K562 (cell line): ENCODE results near the gene LRRC26. TPM values are rescaled to one million over a fixed set of nuclear protein-coding genes. Genes with fewer than 3 reads are reported as not detected.

ENCODE experiments used
- CHD4 ChIP-seq: fragments of 200-600 bp; sonication (generic); IDR thresholded peaks from 3 replicates; pipeline ENCODE4 v1.6.1; 2012; ENCODE audit warnings: low read depth, mild to moderate bottlenecking, mixed read lengths, low read length, inconsistent platforms; ENCODE audit not compliant: insufficient read depth, insufficient replicate concordance, poor library complexity, severe bottlenecking
- ETS2 ChIP-seq: IDR thresholded peaks from 2 replicates; pipeline ENCODE4 v1.6.1; 2016; ENCODE audit warnings: borderline replicate concordance, missing genetic modification characterization, mild to moderate bottlenecking, moderate library complexity, missing compliant biosample characterization; ENCODE audit not compliant: poor library complexity, severe bottlenecking
- RBM25 ChIP-seq: fragments of 200-400 bp; formaldehyde crosslinking; IDR thresholded peaks from 2 replicates; pipeline ENCODE4 v1.6.1; 2018; ENCODE audit warnings: low read length, low read depth, moderate library complexity; ENCODE audit not compliant: severe bottlenecking
- TAF9B ChIP-seq: fragments of 450-650 bp; IDR thresholded peaks from 2 replicates; pipeline ENCODE4 v1.6.1; 2018; ENCODE audit warnings: mild to moderate bottlenecking; ENCODE audit not compliant: partially characterized antibody
- THRAP3 ChIP-seq: fragments of 450-650 bp; IDR thresholded peaks from 2 replicates; pipeline ENCODE4 v1.6.1; 2016; ENCODE audit warnings: mild to moderate bottlenecking, inconsistent platforms, borderline replicate concordance
- polyA plus RNA-seq, 8 experiments: library from polyadenylated mRNA; depleted of rRNA in 4 of 8; stranded (reverse) in 5 of 8; unstranded in 3 of 8; fragments of >200 nt; fragmentation: Nextera tagmentation in 2 of 8; fragmentation: Illumina TruSeq in 1 of 8; extraction: Ambion mirVana in 2 of 8; extraction: Trizol in 1 of 8; gene quantifications; 2 replicates each; pipeline versions ENCODE4 v1.2.1 to v1.2.3, GENCODE V29; 2011 to 2014; ENCODE audit warnings: inconsistent platforms in 1 of 8, missing spikeins in 1 of 8
- total RNA-seq, 7 experiments: library from RNA; depleted of rRNA in 6 of 7; stranded (reverse); fragments of >200 nt in 6 of 7; fragmentation: Illumina TruSeq in 2 of 7; extraction: Trizol in 2 of 7; gene quantifications; 2 replicates each; pipeline versions ENCODE4 v1.2.1 to v1.2.3, GENCODE V29; 2011 to 2021; ENCODE audit warnings: low replicate concordance in 1 of 7
- TF ChIP-seq, protein P1 (sequence below): fragments of 200-600 bp; sonication (generic); IDR thresholded peaks from one replicate; pipeline ENCODE4 v1.6.1; 2012; ENCODE audit warnings: mild to moderate bottlenecking, low read depth, low read length, inconsistent platforms
- TF ChIP-seq, protein P2 (sequence below): fragments of 250-450 bp; sonication (Bioruptor Pico); IDR thresholded peaks from 2 replicates; pipeline ENCODE4 v1.6.1; 2021; ENCODE audit warnings: mild to moderate bottlenecking
- TF ChIP-seq, protein P3 (sequence below): fragments of 200-800 bp; sonication (Bioruptor generic); IDR thresholded peaks from 2 replicates; pipeline ENCODE4 v1.6.1; 2016; ENCODE audit warnings: missing genetic modification characterization, missing compliant biosample characterization

LRRC26 gene
- total and polyA plus RNA-seq, 9 of the 15 experiments (the other 6 are each of a cell fraction or from before 2014, with no cell fraction given), result not detected

DNA sequence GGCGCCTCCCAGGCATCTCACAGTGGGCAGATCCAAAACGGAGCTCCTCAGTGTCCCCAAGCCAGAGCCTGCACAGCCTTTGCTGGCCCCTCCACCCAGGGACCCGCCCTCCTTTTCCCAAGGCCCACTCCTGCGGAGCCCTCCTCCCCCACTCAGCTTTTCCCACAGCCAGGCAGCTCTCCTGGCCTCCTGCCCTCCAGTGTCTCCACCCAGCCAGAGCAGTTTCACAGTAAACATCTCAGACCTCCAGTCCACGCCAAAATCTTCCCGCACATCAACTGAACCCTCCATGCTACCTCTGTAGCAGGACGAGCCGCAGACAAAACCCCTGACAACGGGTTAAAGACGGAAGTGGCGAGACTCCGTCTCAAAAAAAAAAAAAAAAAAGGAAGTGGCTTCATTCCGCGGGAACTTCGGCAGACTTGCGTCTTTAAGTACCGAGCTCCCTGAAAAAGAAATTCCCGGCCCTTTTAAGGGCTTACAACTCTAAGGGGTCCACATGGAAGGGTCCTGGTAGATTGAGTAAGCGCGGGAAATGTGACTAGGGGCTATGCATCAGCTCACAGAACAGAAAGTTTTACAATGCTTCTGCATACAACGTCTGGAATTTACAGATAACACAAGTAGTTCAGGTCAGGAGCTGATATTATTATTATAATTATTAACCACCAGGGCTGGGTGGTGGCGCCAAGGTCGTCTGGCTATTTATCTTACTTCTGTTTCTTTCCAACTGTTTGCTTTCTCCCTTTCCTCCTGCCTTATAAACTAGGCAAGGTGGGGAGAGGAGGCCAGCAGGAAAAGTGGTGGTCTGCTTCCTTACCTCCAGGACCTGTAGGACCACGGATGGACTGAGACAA, 42.3 kb downstream of the LRRC26 start (continued):
- TF ChIP-seq, protein P1, sequence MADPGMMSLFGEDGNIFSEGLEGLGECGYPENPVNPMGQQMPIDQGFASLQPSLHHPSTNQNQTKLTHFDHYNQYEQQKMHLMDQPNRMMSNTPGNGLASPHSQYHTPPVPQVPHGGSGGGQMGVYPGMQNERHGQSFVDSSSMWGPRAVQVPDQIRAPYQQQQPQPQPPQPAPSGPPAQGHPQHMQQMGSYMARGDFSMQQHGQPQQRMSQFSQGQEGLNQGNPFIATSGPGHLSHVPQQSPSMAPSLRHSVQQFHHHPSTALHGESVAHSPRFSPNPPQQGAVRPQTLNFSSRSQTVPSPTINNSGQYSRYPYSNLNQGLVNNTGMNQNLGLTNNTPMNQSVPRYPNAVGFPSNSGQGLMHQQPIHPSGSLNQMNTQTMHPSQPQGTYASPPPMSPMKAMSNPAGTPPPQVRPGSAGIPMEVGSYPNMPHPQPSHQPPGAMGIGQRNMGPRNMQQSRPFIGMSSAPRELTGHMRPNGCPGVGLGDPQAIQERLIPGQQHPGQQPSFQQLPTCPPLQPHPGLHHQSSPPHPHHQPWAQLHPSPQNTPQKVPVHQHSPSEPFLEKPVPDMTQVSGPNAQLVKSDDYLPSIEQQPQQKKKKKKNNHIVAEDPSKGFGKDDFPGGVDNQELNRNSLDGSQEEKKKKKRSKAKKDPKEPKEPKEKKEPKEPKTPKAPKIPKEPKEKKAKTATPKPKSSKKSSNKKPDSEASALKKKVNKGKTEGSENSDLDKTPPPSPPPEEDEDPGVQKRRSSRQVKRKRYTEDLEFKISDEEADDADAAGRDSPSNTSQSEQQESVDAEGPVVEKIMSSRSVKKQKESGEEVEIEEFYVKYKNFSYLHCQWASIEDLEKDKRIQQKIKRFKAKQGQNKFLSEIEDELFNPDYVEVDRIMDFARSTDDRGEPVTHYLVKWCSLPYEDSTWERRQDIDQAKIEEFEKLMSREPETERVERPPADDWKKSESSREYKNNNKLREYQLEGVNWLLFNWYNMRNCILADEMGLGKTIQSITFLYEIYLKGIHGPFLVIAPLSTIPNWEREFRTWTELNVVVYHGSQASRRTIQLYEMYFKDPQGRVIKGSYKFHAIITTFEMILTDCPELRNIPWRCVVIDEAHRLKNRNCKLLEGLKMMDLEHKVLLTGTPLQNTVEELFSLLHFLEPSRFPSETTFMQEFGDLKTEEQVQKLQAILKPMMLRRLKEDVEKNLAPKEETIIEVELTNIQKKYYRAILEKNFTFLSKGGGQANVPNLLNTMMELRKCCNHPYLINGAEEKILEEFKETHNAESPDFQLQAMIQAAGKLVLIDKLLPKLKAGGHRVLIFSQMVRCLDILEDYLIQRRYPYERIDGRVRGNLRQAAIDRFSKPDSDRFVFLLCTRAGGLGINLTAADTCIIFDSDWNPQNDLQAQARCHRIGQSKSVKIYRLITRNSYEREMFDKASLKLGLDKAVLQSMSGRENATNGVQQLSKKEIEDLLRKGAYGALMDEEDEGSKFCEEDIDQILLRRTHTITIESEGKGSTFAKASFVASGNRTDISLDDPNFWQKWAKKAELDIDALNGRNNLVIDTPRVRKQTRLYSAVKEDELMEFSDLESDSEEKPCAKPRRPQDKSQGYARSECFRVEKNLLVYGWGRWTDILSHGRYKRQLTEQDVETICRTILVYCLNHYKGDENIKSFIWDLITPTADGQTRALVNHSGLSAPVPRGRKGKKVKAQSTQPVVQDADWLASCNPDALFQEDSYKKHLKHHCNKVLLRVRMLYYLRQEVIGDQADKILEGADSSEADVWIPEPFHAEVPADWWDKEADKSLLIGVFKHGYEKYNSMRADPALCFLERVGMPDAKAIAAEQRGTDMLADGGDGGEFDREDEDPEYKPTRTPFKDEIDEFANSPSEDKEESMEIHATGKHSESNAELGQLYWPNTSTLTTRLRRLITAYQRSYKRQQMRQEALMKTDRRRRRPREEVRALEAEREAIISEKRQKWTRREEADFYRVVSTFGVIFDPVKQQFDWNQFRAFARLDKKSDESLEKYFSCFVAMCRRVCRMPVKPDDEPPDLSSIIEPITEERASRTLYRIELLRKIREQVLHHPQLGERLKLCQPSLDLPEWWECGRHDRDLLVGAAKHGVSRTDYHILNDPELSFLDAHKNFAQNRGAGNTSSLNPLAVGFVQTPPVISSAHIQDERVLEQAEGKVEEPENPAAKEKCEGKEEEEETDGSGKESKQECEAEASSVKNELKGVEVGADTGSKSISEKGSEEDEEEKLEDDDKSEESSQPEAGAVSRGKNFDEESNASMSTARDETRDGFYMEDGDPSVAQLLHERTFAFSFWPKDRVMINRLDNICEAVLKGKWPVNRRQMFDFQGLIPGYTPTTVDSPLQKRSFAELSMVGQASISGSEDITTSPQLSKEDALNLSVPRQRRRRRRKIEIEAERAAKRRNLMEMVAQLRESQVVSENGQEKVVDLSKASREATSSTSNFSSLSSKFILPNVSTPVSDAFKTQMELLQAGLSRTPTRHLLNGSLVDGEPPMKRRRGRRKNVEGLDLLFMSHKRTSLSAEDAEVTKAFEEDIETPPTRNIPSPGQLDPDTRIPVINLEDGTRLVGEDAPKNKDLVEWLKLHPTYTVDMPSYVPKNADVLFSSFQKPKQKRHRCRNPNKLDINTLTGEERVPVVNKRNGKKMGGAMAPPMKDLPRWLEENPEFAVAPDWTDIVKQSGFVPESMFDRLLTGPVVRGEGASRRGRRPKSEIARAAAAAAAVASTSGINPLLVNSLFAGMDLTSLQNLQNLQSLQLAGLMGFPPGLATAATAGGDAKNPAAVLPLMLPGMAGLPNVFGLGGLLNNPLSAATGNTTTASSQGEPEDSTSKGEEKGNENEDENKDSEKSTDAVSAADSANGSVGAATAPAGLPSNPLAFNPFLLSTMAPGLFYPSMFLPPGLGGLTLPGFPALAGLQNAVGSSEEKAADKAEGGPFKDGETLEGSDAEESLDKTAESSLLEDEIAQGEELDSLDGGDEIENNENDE, result no peak
- TF ChIP-seq, protein P2, sequence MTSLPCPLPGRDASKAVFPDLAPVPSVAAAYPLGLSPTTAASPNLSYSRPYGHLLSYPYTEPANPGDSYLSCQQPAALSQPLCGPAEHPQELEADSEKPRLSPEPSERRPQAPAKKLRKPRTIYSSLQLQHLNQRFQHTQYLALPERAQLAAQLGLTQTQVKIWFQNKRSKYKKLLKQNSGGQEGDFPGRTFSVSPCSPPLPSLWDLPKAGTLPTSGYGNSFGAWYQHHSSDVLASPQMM (CRISPR knock-in tag), result no peak
- no peak for TF ChIP-seq THRAP3
- TF ChIP-seq TAF9B, result no peak
- TF ChIP-seq CHD4, result no peak
- no peak for TF ChIP-seq ETS2 (tag)
- no peak for TF ChIP-seq RBM25
- TF ChIP-seq, protein P3, sequence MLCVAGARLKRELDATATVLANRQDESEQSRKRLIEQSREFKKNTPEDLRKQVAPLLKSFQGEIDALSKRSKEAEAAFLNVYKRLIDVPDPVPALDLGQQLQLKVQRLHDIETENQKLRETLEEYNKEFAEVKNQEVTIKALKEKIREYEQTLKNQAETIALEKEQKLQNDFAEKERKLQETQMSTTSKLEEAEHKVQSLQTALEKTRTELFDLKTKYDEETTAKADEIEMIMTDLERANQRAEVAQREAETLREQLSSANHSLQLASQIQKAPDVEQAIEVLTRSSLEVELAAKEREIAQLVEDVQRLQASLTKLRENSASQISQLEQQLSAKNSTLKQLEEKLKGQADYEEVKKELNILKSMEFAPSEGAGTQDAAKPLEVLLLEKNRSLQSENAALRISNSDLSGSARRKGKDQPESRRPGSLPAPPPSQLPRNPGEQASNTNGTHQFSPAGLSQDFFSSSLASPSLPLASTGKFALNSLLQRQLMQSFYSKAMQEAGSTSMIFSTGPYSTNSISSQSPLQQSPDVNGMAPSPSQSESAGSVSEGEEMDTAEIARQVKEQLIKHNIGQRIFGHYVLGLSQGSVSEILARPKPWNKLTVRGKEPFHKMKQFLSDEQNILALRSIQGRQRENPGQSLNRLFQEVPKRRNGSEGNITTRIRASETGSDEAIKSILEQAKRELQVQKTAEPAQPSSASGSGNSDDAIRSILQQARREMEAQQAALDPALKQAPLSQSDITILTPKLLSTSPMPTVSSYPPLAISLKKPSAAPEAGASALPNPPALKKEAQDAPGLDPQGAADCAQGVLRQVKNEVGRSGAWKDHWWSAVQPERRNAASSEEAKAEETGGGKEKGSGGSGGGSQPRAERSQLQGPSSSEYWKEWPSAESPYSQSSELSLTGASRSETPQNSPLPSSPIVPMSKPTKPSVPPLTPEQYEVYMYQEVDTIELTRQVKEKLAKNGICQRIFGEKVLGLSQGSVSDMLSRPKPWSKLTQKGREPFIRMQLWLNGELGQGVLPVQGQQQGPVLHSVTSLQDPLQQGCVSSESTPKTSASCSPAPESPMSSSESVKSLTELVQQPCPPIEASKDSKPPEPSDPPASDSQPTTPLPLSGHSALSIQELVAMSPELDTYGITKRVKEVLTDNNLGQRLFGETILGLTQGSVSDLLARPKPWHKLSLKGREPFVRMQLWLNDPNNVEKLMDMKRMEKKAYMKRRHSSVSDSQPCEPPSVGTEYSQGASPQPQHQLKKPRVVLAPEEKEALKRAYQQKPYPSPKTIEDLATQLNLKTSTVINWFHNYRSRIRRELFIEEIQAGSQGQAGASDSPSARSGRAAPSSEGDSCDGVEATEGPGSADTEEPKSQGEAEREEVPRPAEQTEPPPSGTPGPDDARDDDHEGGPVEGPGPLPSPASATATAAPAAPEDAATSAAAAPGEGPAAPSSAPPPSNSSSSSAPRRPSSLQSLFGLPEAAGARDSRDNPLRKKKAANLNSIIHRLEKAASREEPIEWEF (CRISPR knock-in tag), result no peak
